ENCODE data around the gene TXNRD2. TPM values are rescaled to one million over a fixed set of nuclear protein-coding genes. Genes with fewer than 3 reads are reported as not detected.

The TXNRD2 gene
- total RNA-seq, 4 donors from 2014 or later = 8.4 to 33.2 (median 15.7) TPM

DNA sequence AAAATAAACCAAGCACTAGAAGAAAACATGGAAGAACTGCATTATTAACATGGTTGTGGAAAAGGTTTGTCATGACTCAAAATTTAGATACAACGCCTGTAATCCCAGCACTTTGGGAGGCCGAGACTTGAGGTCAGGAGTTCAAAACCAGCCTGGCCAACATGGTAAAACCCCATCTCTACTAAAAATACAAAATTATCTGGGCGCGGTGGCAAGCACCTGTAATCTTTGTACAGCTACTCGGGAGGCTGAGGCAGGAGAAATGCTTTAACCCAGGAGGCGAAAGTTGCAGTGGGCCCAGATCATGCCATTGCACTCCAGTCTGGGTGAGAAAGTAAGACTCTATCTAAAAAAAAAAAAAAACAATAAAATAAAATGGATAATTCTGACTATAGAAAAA is 110.6 kb downstream of the TXNRD2 start:
- Histone ChIP-seq H3K9me3 (no peaks in the 10 kb centered on the region), H3K27me3 (no peaks in the 10 kb centered on the region), H3K27ac (no peak overlapping the region), H3K4me1 (peaks cover 10% of the 10 kb centered on the region), H3K36me3 (no peaks in the 10 kb centered on the region), H3K4me3 (no peak overlapping the region)
- no peak for TF ChIP-seq POLR2A (IDR thresholded peaks at IDR 0.05)
- TF ChIP-seq, protein P1, sequence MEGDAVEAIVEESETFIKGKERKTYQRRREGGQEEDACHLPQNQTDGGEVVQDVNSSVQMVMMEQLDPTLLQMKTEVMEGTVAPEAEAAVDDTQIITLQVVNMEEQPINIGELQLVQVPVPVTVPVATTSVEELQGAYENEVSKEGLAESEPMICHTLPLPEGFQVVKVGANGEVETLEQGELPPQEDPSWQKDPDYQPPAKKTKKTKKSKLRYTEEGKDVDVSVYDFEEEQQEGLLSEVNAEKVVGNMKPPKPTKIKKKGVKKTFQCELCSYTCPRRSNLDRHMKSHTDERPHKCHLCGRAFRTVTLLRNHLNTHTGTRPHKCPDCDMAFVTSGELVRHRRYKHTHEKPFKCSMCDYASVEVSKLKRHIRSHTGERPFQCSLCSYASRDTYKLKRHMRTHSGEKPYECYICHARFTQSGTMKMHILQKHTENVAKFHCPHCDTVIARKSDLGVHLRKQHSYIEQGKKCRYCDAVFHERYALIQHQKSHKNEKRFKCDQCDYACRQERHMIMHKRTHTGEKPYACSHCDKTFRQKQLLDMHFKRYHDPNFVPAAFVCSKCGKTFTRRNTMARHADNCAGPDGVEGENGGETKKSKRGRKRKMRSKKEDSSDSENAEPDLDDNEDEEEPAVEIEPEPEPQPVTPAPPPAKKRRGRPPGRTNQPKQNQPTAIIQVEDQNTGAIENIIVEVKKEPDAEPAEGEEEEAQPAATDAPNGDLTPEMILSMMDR (IDR thresholded peaks at IDR 0.05) = no peak
- TF ChIP-seq EP300 (IDR thresholded peaks at IDR 0.05) = no peak
- DNase-seq (ENCODE audit: low spot score in 2 of 2) = no peak
- WGBS = 96% methylated on average over 6 of the region's 6 CpGs

DNA sequence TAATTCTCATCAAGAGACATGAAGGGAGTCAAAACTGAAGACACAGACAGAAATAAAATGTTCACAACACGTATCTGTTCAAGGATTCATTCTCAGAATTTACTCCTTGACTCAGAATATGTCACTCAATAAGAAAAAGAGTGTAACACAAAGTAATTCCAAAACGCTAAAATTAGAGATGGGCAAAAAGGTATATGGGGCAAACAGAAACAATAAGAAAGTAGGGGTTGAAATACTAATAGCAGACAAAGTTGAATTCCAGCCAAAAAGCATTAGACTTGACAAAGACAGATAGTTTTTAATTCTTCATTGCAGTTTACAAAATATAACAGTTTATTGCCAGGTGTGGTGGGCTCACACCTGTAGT is 113.6 kb downstream of the TXNRD2 start:
- H3K9me3 ChIP-seq = no peaks in the 10 kb centered on the region
- TF ChIP-seq POLR2AphosphoS5 (IDR thresholded peaks at IDR 0.05) (no peak), EP300 (IDR thresholded peaks at IDR 0.05) (no peak), POLR2A (IDR thresholded peaks at IDR 0.05) (no peak)
- TF ChIP-seq, protein P1 (IDR thresholded peaks at IDR 0.05) = no peak
- H3K4me1 ChIP-seq = peaks cover 34% of the 10 kb centered on the region
- H3K4me3 ChIP-seq = no peak overlapping the region
- WGBS = 83% methylated on average over 2 of the region's 2 CpGs
- DNase-seq (ENCODE audit: low spot score in 2 of 2) = no peak
- no peaks in the 10 kb centered on the region for H3K36me3 ChIP-seq
- no peaks in the 10 kb centered on the region for H3K27me3 ChIP-seq
- H3K27ac ChIP-seq = no peak overlapping the region

DNA sequence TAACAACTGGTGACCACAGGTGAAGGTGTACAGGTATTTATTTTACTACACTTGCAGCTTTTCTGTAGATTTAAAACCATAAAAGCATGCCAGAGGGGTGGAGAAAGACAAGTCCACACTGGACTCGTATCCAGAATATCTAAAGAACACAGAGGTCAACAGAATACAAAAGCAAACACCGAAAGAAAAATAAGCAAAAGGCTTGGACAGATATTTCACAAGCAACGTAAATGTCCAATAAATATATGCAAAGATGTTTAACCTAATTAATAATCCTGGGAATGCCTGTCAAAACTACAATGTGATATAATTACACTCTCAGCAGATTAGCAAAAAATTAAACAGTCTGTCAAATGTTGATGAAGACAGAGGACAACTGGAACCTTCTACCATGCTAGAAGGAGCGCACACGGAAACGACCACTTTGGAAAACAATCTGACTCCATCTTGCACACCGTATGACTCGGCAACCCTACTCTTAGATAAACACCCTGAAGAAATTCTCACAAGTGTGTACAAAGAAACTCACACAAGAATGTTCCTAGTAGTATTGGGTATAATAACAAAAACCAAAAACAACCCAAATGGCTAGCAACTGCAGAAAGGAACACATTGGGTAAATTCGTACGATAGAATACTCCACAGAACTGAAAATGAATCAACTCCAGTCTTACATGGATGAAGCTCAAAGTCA is 114.1 kb downstream of the TXNRD2 start:
- Histone ChIP-seq H3K4me1 (peaks cover 33% of the 10 kb centered on the region), H3K9me3 (no peaks in the 10 kb centered on the region), H3K27me3 (no peaks in the 10 kb centered on the region), H3K36me3 (no peaks in the 10 kb centered on the region), H3K4me3 (no peak overlapping the region), H3K27ac (no peak overlapping the region)
- 81% methylated on average over 10 of the region's 10 CpGs for WGBS
- TF ChIP-seq POLR2A (IDR thresholded peaks at IDR 0.05) = no peak
- TF ChIP-seq POLR2AphosphoS5 (IDR thresholded peaks at IDR 0.05) = no peak
- no peak for TF ChIP-seq EP300 (IDR thresholded peaks at IDR 0.05)
- TF ChIP-seq, protein P1 (IDR thresholded peaks at IDR 0.05) = no peak
- no peak for DNase-seq (ENCODE audit: low spot score in 2 of 2)

DNA sequence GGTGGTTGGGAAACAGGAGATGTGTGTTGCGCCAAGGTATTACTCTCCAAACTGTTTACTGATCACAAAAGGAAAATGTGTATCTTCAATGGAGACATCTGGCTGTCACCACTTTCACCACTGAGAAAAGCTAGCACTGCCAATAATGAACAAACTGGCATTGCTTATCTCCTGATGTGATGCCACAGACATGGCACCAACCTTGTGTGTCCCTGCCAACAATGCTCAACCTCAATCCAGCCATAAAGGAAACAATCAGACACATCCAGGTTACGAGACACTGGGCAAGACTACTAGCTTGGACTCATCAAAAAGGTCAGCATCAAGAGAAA is 115.0 kb downstream of the TXNRD2 start:
- TF ChIP-seq POLR2A (IDR thresholded peaks at IDR 0.05) (no peak), POLR2AphosphoS5 (IDR thresholded peaks at IDR 0.05) (no peak), EP300 (IDR thresholded peaks at IDR 0.05) (no peak)
- TF ChIP-seq, protein P1 (IDR thresholded peaks at IDR 0.05) = no peak
- no peak overlapping the region for H3K4me3 ChIP-seq
- H3K4me1 ChIP-seq = peaks cover 33% of the 10 kb centered on the region
- WGBS = 57% methylated on average over 2 of the region's 2 CpGs
- no peaks in the 10 kb centered on the region for H3K27me3 ChIP-seq
- DNase-seq (ENCODE audit: low spot score in 2 of 2) = no peak
- H3K36me3 ChIP-seq = no peaks in the 10 kb centered on the region
- no peaks in the 10 kb centered on the region for H3K9me3 ChIP-seq
- no peak overlapping the region for H3K27ac ChIP-seq

DNA sequence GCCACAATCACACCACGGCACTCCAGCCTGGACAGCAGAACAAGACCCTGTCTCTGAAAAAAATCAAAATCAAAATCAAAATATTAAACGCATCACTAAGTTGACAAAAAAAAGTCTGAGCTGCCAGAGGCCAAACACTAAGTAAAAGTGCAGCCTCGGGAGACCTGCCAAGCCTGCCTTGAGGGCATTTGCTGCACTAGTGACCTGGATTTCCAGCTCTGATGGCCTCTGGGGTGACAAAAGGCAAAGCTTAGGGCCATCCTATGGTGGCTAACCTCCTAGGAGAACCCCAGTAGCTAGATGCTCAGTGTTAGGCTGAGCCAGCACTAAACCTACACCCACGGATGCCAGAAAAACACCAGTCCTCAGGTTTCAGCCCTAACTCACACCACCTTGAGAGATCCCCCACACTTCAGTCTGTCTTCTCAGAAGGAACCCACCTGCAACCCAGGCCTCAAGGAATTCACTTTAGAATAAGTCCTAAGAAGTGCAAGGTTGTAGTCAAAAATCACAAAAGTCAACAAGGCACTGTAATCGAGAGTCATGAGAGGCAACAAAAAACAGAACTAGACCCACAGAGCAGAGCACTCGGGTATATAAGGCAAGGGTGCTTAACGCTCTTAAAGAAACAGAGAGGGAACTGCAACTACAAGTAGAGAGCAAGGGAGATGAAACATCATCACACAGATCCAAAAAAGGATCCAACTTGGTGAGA is 115.6 kb downstream of the TXNRD2 start:
- 84% methylated on average over 7 of the region's 7 CpGs for WGBS
- DNase-seq (ENCODE audit: low spot score in 2 of 2) = peak in 1 of 2 donors; percentile 61
- Histone ChIP-seq H3K27me3 (no peaks in the 10 kb centered on the region), H3K4me1 (peaks cover 33% of the 10 kb centered on the region), H3K36me3 (no peaks in the 10 kb centered on the region), H3K9me3 (no peaks in the 10 kb centered on the region), H3K4me3 (no peak overlapping the region), H3K27ac (no peak overlapping the region)
- TF ChIP-seq POLR2A (IDR thresholded peaks at IDR 0.05) (no peak), POLR2AphosphoS5 (IDR thresholded peaks at IDR 0.05) (no peak), EP300 (IDR thresholded peaks at IDR 0.05) (no peak)

Other genes starting within 250 kb of the TXNRD2 start
- 100 to 1,000 TPM in 3 of 4 donors, 10 to 100 TPM in 1; 89.0 to 147 (median 129) TPM for gene SEPTIN5, start 227.3 kb downstream of the TXNRD2 start, total RNA-seq
- gene GP1BB, start 218.3 kb downstream of the TXNRD2 start, total RNA-seq = 10 to 100 TPM; 14.7 to 28.7 (median 19.4) TPM
- 1 to 10 TPM; 1.6 to 7.0 (median 4.8) TPM for gene TBX1, start 181.0 kb downstream of the TXNRD2 start, total RNA-seq
- gene GNB1L, start 86.9 kb downstream of the TXNRD2 start, total RNA-seq = 10 to 100 TPM in 3 of 4 donors, 1 to 10 TPM in 1; 6.3 to 14.6 (median 10.9) TPM
- gene RTL10, start 86.9 kb downstream of the TXNRD2 start, total RNA-seq = 10 to 100 TPM; 21.8 to 46.2 (median 32.4) TPM
- 100 to 1,000 TPM; 206 to 293 (median 246) TPM for gene COMT, start within 50 bp of the TXNRD2 start, total RNA-seq
- gene ARVCF, start 75.0 kb upstream of the TXNRD2 start, total RNA-seq = 10 to 100 TPM; 22.9 to 38.4 (median 26.0) TPM
- gene TANGO2, start 79.3 kb upstream of the TXNRD2 start, total RNA-seq = 10 to 100 TPM; 23.1 to 31.9 (median 26.8) TPM
- 10 to 100 TPM; 22.4 to 69.1 (median 38.0) TPM for gene DGCR8, start 138.4 kb upstream of the TXNRD2 start, total RNA-seq
- 100 to 1,000 TPM; 107 to 150 (median 119) TPM for gene RANBP1, start 174.3 kb upstream of the TXNRD2 start, total RNA-seq
- 10 to 100 TPM; 52.0 to 98.6 (median 55.7) TPM for gene TRMT2A, start 175.4 kb upstream of the TXNRD2 start, total RNA-seq
- gene ZDHHC8, start 190.0 kb upstream of the TXNRD2 start, total RNA-seq = 10 to 100 TPM; 26.0 to 64.2 (median 34.9) TPM
- under 1 TPM in 1 of 4 donors, not detected in 3; 0.34 TPM for gene CCDC188, start 209.2 kb upstream of the TXNRD2 start, total RNA-seq